ENCODE measurements around the gene CYP4A22. TPM values are rescaled to one million over a fixed set of nuclear protein-coding genes. Genes with fewer than 3 reads are reported as not detected.

Gene CYP4A22
- total RNA-seq, 1 experiment from 2014 or later, result not detected

- Histone ChIP-seq H3K4me1 (no peaks in the 10 kb centered on the region), H3K36me3 (ENCODE audit: control insufficient read depth, insufficient read depth, low read length) (no peaks in the 10 kb centered on the region), H3K27me3 (replicated peaks; ENCODE audit: control insufficient read depth, insufficient read depth, low read length) (no peaks in the 10 kb centered on the region), H3K9me3 (no peaks in the 10 kb centered on the region), H3K4me3 (ENCODE audit: low read depth, low read length) (no peak overlapping the region)
- TF ChIP-seq, protein P1, sequence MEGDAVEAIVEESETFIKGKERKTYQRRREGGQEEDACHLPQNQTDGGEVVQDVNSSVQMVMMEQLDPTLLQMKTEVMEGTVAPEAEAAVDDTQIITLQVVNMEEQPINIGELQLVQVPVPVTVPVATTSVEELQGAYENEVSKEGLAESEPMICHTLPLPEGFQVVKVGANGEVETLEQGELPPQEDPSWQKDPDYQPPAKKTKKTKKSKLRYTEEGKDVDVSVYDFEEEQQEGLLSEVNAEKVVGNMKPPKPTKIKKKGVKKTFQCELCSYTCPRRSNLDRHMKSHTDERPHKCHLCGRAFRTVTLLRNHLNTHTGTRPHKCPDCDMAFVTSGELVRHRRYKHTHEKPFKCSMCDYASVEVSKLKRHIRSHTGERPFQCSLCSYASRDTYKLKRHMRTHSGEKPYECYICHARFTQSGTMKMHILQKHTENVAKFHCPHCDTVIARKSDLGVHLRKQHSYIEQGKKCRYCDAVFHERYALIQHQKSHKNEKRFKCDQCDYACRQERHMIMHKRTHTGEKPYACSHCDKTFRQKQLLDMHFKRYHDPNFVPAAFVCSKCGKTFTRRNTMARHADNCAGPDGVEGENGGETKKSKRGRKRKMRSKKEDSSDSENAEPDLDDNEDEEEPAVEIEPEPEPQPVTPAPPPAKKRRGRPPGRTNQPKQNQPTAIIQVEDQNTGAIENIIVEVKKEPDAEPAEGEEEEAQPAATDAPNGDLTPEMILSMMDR (IDR thresholded peaks at IDR 0.05; ENCODE audit: insufficient read depth in 1 of 2, low read depth in 1 of 2, low read length in 1 of 2, severe bottlenecking in 1 of 2, unreplicated experiment in 1 of 2), result no peak
- peaks cover 2% of the 10 kb centered on the region for H3K27me3 Mint-ChIP-seq (ENCODE audit: insufficient read depth, unreplicated experiment)
- ChIA-PET POLR2A (no interaction called here), CTCF (no interaction called here)
- BruUV-seq (replicated peaks), result no TSS peak
- no peak overlapping the region for H3K27ac Mint-ChIP-seq (ENCODE audit: unreplicated experiment)
- H3K4me1 Mint-ChIP-seq (ENCODE audit: low read depth, unreplicated experiment), result no peaks in the 10 kb centered on the region
- no peak for DNase-seq
- H3K36me3 Mint-ChIP-seq (ENCODE audit: insufficient read depth, unreplicated experiment), result no peaks in the 10 kb centered on the region
- intact Hi-C loops (cut with micrococcal nuclease; ENCODE audit: unreplicated experiment), result no loop called here
- H3K4me3 Mint-ChIP-seq (ENCODE audit: unreplicated experiment), result no peak overlapping the region
- peaks cover 22% of the 10 kb centered on the region for H3K9me3 Mint-ChIP-seq (ENCODE audit: unreplicated experiment)
Measured at GRCh38 chr1:47160716-47161115, 23.5 kb downstream of the CYP4A22 start.

DNA sequence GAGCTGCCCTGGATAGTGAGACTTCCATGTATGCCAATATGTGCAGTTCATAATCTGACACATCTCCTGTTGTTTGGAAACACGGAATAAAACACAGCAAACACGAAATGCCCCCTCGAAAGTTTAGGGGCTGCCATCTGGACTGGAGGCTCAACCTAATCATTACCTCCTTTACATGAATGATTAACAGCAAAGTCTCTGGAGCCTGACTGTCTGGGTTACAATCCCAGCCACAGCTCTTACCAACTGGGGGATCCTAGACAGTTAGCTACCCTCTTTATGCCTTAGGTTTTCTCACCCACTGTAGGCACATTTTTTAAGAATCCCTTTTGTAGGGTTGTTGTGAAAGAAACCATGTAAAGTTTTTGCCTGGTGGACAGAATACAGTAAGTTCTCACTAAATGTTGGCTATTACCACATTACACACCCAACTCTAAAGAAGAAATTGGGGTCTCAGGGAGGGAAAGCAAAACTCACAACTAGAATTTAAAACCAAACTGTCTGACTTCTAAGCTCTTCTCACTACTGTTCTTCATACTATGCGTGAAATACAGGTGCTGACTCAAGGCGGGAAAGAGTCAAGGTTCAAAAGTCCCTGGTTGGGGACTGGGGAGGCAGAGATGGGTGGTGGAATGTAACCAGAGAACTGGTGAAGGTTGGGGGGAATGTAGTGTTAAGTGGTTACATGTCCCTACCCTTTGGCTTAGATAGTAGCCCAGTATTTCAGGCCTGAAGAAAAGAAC, 24.2 kb downstream of the CYP4A22 start:
- Mint-ChIP-seq H3K4me3 (ENCODE audit: unreplicated experiment) (no peak overlapping the region), H3K36me3 (ENCODE audit: insufficient read depth, unreplicated experiment) (no peaks in the 10 kb centered on the region), H3K27me3 (ENCODE audit: insufficient read depth, unreplicated experiment) (peaks cover 2% of the 10 kb centered on the region), H3K27ac (ENCODE audit: unreplicated experiment) (no peak overlapping the region), H3K4me1 (ENCODE audit: low read depth, unreplicated experiment) (no peaks in the 10 kb centered on the region), H3K9me3 (ENCODE audit: unreplicated experiment) (peaks cover 16% of the 10 kb centered on the region)
- no peaks in the 10 kb centered on the region for H3K4me1 ChIP-seq
- intact Hi-C loops (cut with micrococcal nuclease; ENCODE audit: unreplicated experiment), result no loop called here
- ChIA-PET CTCF (interaction anchor here (0.7 kb wide), 1 partner anchor 17 kb away, joined by 3 read pairs; no protein-coding TSS in a partner anchor), POLR2A (no interaction called here)
- no peak for DNase-seq
- H3K4me3 ChIP-seq (ENCODE audit: low read depth, low read length), result no peak overlapping the region
- H3K9me3 ChIP-seq, result no peaks in the 10 kb centered on the region
- no TSS peak for BruUV-seq (replicated peaks)
- H3K27me3 ChIP-seq (replicated peaks; ENCODE audit: control insufficient read depth, insufficient read depth, low read length), result no peaks in the 10 kb centered on the region
- TF ChIP-seq, protein P1 (IDR thresholded peaks at IDR 0.05; ENCODE audit: insufficient read depth in 1 of 2, low read depth in 1 of 2, low read length in 1 of 2, severe bottlenecking in 1 of 2, unreplicated experiment in 1 of 2), result no peak
- H3K36me3 ChIP-seq (ENCODE audit: control insufficient read depth, insufficient read depth, low read length), result no peaks in the 10 kb centered on the region

DNA sequence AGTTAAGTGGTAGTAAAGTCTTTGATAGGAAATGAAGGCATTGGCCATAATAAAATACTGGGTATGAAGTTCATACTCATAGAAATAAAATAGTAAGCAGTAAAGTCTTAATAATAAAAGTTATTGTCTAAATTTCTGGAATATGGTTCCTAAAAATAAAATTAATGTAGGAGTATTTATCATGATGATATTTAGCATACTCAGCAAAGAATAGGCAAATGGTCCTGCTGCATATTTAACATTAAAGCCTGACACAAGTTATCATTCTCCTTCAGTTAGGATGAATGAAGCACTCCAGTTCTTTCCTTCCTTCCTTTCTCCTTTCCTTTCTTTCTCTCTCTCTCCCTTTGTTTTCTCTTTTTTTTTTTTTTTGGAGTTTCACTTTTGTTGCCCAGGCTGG, 27.3 kb downstream of the CYP4A22 start:
- Mint-ChIP-seq H3K27me3 (ENCODE audit: insufficient read depth, unreplicated experiment) (peaks cover 9% of the 10 kb centered on the region), H3K4me3 (ENCODE audit: unreplicated experiment) (no peak overlapping the region), H3K36me3 (ENCODE audit: insufficient read depth, unreplicated experiment) (no peaks in the 10 kb centered on the region), H3K27ac (ENCODE audit: unreplicated experiment) (no peak overlapping the region), H3K4me1 (ENCODE audit: low read depth, unreplicated experiment) (no peaks in the 10 kb centered on the region), H3K9me3 (ENCODE audit: unreplicated experiment) (peaks cover 16% of the 10 kb centered on the region)
- CTCF ChIA-PET, result no interaction called here
- TF ChIP-seq, protein P1 (IDR thresholded peaks at IDR 0.05; ENCODE audit: insufficient read depth in 1 of 2, low read depth in 1 of 2, low read length in 1 of 2, severe bottlenecking in 1 of 2, unreplicated experiment in 1 of 2), result no peak
- H3K36me3 ChIP-seq (ENCODE audit: control insufficient read depth, insufficient read depth, low read length), result no peaks in the 10 kb centered on the region
- intact Hi-C loops (cut with micrococcal nuclease; ENCODE audit: unreplicated experiment), result no loop called here
- no peak overlapping the region for H3K4me3 ChIP-seq (ENCODE audit: low read depth, low read length)
- no peaks in the 10 kb centered on the region for H3K9me3 ChIP-seq
- H3K4me1 ChIP-seq, result no peaks in the 10 kb centered on the region
- no peak for DNase-seq
- no TSS peak for BruUV-seq (replicated peaks)
- POLR2A ChIA-PET, result no interaction called here
- H3K27me3 ChIP-seq (replicated peaks; ENCODE audit: control insufficient read depth, insufficient read depth, low read length), result no peaks in the 10 kb centered on the region

Data from Caco-2 (cell line).